CD4-positive, alpha-beta T cell treated with Interleukin-6 for 4 hours (primary cell): Measurements from ENCODE around the gene EVL.

Source experiments
- DNase-seq: peaks from one replicate; pipeline ENCODE4 v3.0.0-alpha.2; 2020; ENCODE audit warnings: mixed read lengths

The EVL gene

GRCh38 chr14:100039903-100040302, 25.3 kb upstream of the EVL start:
- no peak for DNase-seq

- no peak for DNase-seq
Observed at GRCh38 chr14:100041271-100041670, 24.0 kb upstream of the EVL start.

- DNase-seq, result no peak
Observed at GRCh38 chr14:100042286-100042685, 22.9 kb upstream of the EVL start.

- DNase-seq, result no peak
Observed at GRCh38 chr14:100045642-100046344, 19.4 kb upstream of the EVL start.

- no peak for DNase-seq
Observed at GRCh38 chr14:100047600-100047999, 17.6 kb upstream of the EVL start.

- no peak for DNase-seq
Observed at GRCh38 chr14:100048786-100049185, 16.4 kb upstream of the EVL start.

GRCh38 chr14:100049220-100049619, 16.0 kb upstream of the EVL start:
- no peak for DNase-seq

GRCh38 chr14:100051103-100051502, 14.1 kb upstream of the EVL start:
- no peak for DNase-seq

GRCh38 chr14:100051543-100051942, 13.7 kb upstream of the EVL start:
- DNase-seq, result no peak

- DNase-seq, result no peak
Observed at GRCh38 chr14:100052819-100053218, 12.4 kb upstream of the EVL start.

- no peak for DNase-seq
Observed at GRCh38 chr14:100054316-100055075, 10.7 kb upstream of the EVL start.

- no peak for DNase-seq
Observed at GRCh38 chr14:100056431-100056830, 8.8 kb upstream of the EVL start.

GRCh38 chr14:100056964-100057795, 8.0 kb upstream of the EVL start:
- DNase-seq, result peak; percentile 54

GRCh38 chr14:100058777-100059437, 6.3 kb upstream of the EVL start:
- no peak for DNase-seq

GRCh38 chr14:100059438-100059781, 5.8 kb upstream of the EVL start:
- DNase-seq, result no peak

GRCh38 chr14:100060760-100061159, 4.5 kb upstream of the EVL start:
- DNase-seq, result no peak

- DNase-seq, result peak; percentile 37
Observed at GRCh38 chr14:100062590-100062989, 2.6 kb upstream of the EVL start.

GRCh38 chr14:100063314-100063941, 1.8 kb upstream of the EVL start:
- no peak for DNase-seq

GRCh38 chr14:100064335-100065092, 708 bp upstream of the EVL start:
- peak; percentile 57 for DNase-seq

GRCh38 chr14:100065942-100066574, 836 bp downstream of the EVL start:
- DNase-seq, result peak; percentile 84

GRCh38 chr14:100066962-100067361, 1.7 kb downstream of the EVL start:
- DNase-seq, result peak; percentile 50
